Lung (tissue), 12 donors: ENCODE results near the gene TMEM141. TPM values are rescaled to one million over a fixed set of nuclear protein-coding genes. Genes with fewer than 3 reads are reported as not detected.
"Not testable (repeated sequence)": the region's sequence is repeated elsewhere in the genome, so short reads cannot be mapped to it uniquely, and the experiment has no call there.

Experiments
- ATAC-seq: fragments of 200-7000 bp; cut with Tn5 transposase; one replicate; pipeline ENCODE4 v1.9.1; 2020; ENCODE audit warnings: moderate number of reproducible peaks; ENCODE audit not compliant: insufficient read depth, low FRiP score
- DNase-seq, 3 donors: peaks; one replicate each; pipeline ENCODE4 v3.0.0-alpha.2; 2013 to 2017
- H3K27ac ChIP-seq, 2 donors: one replicate each; pipeline ENCODE4 v1.5.1; 2013; ENCODE audit warnings: mild to moderate bottlenecking in 2 of 2, moderate library complexity in 2 of 2, control low read depth in 1 of 2, inconsistent platforms in 1 of 2, low read depth in 1 of 2, low read length in 1 of 2
- H3K27me3 ChIP-seq, 3 donors: one replicate each; pipeline ENCODE4 v1.5.1; 2013; ENCODE audit warnings: low read length in 2 of 3; ENCODE audit not compliant: control insufficient read depth in 3 of 3, insufficient read depth in 3 of 3
- H3K36me3 ChIP-seq, 4 donors: one replicate each; pipeline ENCODE4 v1.5.1; 2013; ENCODE audit warnings: low read length in 4 of 4, mild to moderate bottlenecking in 1 of 4, moderate library complexity in 1 of 4; ENCODE audit not compliant: control insufficient read depth in 4 of 4, insufficient read depth in 4 of 4
- H3K4me1 ChIP-seq, 5 donors: one replicate each; pipeline ENCODE4 v1.5.1; 2013; ENCODE audit warnings: low read length in 5 of 5, mild to moderate bottlenecking in 2 of 5, moderate library complexity in 1 of 5; ENCODE audit not compliant: control insufficient read depth in 5 of 5, insufficient read depth in 5 of 5
- H3K4me3 ChIP-seq: one replicate; pipeline ENCODE4 v1.5.1; 2013; ENCODE audit warnings: mild to moderate bottlenecking, control low read depth, moderate library complexity
- H3K9ac ChIP-seq, 2 donors: one replicate each; pipeline ENCODE4 v1.5.1; 2013; ENCODE audit warnings: low read length in 2 of 2, control low read depth in 1 of 2; ENCODE audit not compliant: insufficient read depth in 1 of 2
- H3K9me3 ChIP-seq, 4 donors: one replicate each; pipeline ENCODE4 v1.5.1; 2013; ENCODE audit warnings: low read length in 3 of 4, mild to moderate bottlenecking in 1 of 4, moderate library complexity in 1 of 4; ENCODE audit not compliant: control insufficient read depth in 4 of 4, insufficient read depth in 3 of 4
- WGBS, 2 donors: extraction: QIAGEN DNeasy Blood & Tissue Kit; methylation state at CpG; one replicate each; pipeline ENCODE4 v1.1.7; 2013; 5-methylcytosine and 5-hydroxymethylcytosine counted together
- polyA plus RNA-seq, 2 donors: library from polyadenylated mRNA; stranded (reverse); fragments of 200-250 nt; gene quantifications; one replicate each; pipeline ENCODE4 v1.2.1, GENCODE V29; 2013
- total RNA-seq, 2 donors: library from RNA; depleted of rRNA in 1 of 2; stranded (reverse); fragments of >200 nt in 1 of 2; gene quantifications; one replicate each; pipeline ENCODE4 v1.2.1, GENCODE V29; 2014 to 2021
- TF ChIP-seq, protein P1 (sequence below): IDR thresholded peaks from 2 replicates; pipeline ENCODE4 v1.5.1; 2012; ENCODE audit warnings: mild to moderate bottlenecking; ENCODE audit errors: control extremely low read depth, extremely low read depth
- donor health status: control.
- donor health status: control.
- donor health status: Bipolar disorder and iron deficiency.
- donor health status: healthy.
- donor health status: DM: yes; HTN: yes; CAD: no.

The TMEM141 gene
- total and polyA plus RNA-seq, 4 donors: 56.5 to 177 (median 113) TPM

DNA sequence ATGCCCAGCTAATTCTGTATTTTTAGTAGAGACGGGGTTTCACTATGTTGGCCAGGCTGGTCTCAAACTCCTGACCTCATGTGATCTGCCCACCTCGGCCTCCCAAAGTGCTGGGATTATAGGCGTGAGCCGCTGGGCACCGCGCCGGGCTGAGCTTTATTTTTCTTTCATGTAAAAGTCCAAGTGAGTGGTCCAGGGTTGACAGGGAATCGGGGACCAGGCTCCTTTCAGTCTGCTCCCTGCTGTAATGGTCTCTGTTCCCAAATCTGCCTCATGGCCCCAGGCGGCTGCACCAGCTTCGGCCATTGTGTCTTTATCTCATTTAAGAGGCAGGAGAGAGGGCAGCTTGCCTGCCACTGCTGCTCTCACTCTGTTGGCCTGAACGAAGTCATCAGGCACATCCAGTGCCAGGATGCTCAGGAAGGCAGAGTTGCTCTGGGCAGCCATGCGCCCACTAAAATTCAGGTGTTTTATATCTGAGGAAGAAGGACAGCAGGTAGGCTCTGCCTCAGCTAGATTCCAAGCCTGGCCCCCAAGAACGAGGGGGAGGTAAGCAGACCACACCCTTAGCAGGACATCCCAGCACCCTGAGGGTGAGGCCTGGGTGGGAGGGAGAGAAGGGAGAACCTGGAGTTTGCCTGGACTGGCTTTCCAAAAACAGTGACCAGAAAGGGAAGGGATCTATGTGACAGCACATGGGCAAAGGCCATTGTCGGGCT is 3.3 kb downstream of the TMEM141 start:
- 90 to 92% methylated on average over 14 of the region's 14 CpGs for WGBS, 2 donors
- Histone ChIP-seq H3K36me3 (peaks cover 0 to 9% (median 3%) of the 10 kb centered on the region in 4 donors), H3K4me3 (no peak overlapping the region), H3K4me1 (peaks cover 0 to 39% (median 8%) of the 10 kb centered on the region in 5 donors), H3K27me3 (peaks cover 0 to 6% (median 2%) of the 10 kb centered on the region in 3 donors), H3K9ac (no peak overlapping the region), H3K27ac (no peak overlapping the region), H3K9me3 (no peaks in the 10 kb centered on the region)
- TF ChIP-seq, protein P1, sequence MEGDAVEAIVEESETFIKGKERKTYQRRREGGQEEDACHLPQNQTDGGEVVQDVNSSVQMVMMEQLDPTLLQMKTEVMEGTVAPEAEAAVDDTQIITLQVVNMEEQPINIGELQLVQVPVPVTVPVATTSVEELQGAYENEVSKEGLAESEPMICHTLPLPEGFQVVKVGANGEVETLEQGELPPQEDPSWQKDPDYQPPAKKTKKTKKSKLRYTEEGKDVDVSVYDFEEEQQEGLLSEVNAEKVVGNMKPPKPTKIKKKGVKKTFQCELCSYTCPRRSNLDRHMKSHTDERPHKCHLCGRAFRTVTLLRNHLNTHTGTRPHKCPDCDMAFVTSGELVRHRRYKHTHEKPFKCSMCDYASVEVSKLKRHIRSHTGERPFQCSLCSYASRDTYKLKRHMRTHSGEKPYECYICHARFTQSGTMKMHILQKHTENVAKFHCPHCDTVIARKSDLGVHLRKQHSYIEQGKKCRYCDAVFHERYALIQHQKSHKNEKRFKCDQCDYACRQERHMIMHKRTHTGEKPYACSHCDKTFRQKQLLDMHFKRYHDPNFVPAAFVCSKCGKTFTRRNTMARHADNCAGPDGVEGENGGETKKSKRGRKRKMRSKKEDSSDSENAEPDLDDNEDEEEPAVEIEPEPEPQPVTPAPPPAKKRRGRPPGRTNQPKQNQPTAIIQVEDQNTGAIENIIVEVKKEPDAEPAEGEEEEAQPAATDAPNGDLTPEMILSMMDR: no peak
- ATAC-seq (no peak), DNase-seq (no peak)

DNA sequence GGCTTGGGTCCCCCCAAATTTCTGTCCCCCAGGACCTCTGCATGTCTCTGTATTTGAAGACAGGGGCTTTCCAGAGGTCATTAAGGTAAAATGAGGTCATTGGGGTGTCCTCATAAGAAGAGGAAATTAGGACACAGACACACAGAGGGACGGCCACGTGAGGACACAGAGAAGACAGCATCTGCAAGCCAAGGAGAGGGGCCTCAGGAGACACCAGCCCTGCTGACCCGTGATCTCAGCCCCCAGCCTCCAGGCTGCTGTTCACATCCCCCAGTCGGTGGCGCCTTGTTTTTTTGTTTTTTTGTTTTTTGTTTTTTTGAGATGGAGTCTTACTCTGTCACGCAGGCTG is 3.8 kb downstream of the TMEM141 start:
- H3K27ac ChIP-seq: no peak overlapping the region
- peaks cover 0 to 9% (median 3%) of the 10 kb centered on the region in 4 donors for H3K36me3 ChIP-seq
- TF ChIP-seq, protein P1: no peak
- whole genome bisulfite sequencing, 2 donors: 60 to 68% methylated on average over 6 of the region's 6 CpGs
- no peak overlapping the region for H3K9ac ChIP-seq
- H3K4me1 ChIP-seq: peaks cover 4 to 40% (median 10%) of the 10 kb centered on the region in 5 donors
- no peak overlapping the region for H3K4me3 ChIP-seq
- DNase-seq (no peak), ATAC-seq (no peak)
- peaks cover 0 to 11% (median 2%) of the 10 kb centered on the region in 3 donors for H3K27me3 ChIP-seq
- no peaks in the 10 kb centered on the region for H3K9me3 ChIP-seq

DNA sequence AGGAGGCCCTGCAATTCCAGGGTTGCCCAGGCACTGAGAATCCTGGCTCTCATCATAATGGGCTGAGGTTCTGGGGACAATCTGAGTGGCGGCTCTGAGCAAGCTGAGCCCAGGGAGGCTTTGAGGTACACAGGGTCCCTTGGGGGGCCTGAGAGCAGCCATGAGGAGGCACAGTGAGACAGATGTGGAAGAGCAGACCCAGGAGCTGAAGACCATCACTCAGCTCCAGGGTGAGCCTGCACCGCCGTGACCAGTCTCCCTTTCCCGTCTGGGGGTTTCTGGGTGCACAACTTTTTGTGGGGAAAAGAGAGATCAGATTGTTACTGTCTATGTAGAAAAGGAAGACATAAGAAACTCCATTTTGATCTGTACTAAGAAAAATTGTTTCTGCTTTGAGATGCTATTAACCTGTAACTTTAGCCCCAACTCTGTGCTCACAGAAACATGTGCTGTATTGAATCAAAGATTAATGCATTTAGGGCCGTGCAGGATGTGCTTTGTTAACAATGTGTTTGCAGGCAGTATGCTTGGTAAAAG is 5.2 kb downstream of the TMEM141 start, which contains the start of gene CCDC183:
TSS of gene CCDC183 (plus strand) at position 101 of the 537 bp plus-strand sequence. CDS start at position 161, 60 bp downstream.
- Histone ChIP-seq H3K9me3 (no peaks in the 10 kb centered on the region), H3K27ac (no peak within 1 kb of the TSS), H3K36me3 (peaks cover 0 to 9% (median 3%) of the 10 kb centered on the region in 4 donors), H3K27me3 (peaks cover 0 to 14% (median 2%) of the 10 kb centered on the region in 3 donors), H3K9ac (no peak within 1 kb of the TSS), H3K4me3 (no peak within 1 kb of the TSS), H3K4me1 (peaks cover 0 to 40% (median 15%) of the 10 kb centered on the region in 5 donors)
- TF ChIP-seq, protein P1: no peak
- DNase-seq: no peak
- ATAC-seq: no peak
- 57 to 60% methylated on average over 5 of the region's 5 CpGs for WGBS, 2 donors

DNA sequence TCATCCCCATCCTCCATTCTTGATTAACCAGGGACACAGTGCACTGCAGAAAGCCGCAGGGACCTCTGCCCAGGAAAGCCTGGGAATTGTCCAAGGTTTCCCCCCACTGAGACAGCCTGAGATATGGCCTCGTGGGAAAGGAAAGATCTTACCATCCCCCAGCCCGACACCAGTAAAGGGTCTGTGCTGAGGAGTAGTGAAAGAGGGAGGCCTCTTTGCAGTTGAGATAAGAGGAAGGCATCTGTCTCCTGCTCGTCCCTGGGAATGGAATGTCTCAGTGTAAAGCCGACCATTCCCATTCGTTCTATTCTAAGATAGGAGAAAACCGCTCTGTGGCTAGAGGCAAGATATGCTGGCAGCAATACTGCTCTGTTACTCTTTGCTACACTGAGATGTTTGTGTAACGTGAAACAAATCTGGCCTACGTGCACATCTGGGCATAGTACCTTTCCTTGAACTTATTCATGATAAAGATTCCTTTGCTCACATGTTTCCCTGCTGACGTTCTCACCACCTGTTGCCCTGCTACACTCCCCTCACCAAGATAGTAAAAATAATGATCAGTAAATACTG is 5.7 kb downstream of the TMEM141 start:
- H3K9me3 ChIP-seq, H3K36me3 ChIP-seq, H3K4me3 ChIP-seq, H3K27ac ChIP-seq, ATAC-seq, H3K9ac ChIP-seq: not testable (repeated sequence)
- peak; percentile 47 to 51 (median 48) for DNase-seq
- peaks cover 0 to 16% (median 2%) of the 10 kb centered on the region in 3 donors for H3K27me3 ChIP-seq
- H3K4me1 ChIP-seq: peaks cover 0 to 35% (median 15%) of the 10 kb centered on the region in 5 donors
- 23 to 24% methylated on average over 10 of the region's 10 CpGs for WGBS, 2 donors
